MM.1S (cell line): Measurements from ENCODE around the gene MTO1.

ENCODE experiments used
- EZH2 ChIP-seq: fragments of 300-600 bp; sonication (generic); optimal IDR thresholded peaks from 2 replicates; pipeline ENCODE3; 2017; ENCODE audit warnings: low read depth, mild to moderate bottlenecking, antibody characterized with exemption, low read length, mixed read lengths
- EZH2phosphoT487 ChIP-seq: fragments of 300-600 bp; sonication (generic); IDR thresholded peaks from 2 replicates; pipeline ENCODE4 v1.6.1; 2018; ENCODE audit warnings: antibody characterized with exemption, low read length
- TF ChIP-seq, protein P1 (sequence below): fragments of 300-600 bp; sonication (generic); IDR thresholded peaks from 2 replicates; pipeline ENCODE4 v1.5.1; 2016; ENCODE audit warnings: antibody characterized with exemption, low read length, mixed read lengths

DNA sequence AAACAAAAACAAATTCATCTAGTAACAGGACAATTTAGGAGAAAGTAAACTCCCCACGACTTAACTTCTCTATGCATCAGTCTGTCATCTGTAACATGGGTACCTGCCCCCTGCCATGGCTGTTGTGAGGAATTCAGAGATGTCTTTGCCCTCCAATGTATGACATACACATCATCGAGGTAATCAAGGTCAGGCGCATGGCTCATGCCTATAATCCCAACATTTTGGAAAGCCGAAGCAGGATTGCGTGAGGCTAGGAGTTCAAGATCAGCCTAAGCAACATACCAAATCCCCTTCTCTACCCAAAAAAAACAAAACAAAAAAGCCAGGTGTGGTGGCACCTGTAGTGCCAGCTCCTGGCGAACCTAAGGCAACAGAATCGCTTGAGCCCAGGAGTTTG lies 50.3 kb downstream of the MTO1 start:
- TF ChIP-seq, protein P1, sequence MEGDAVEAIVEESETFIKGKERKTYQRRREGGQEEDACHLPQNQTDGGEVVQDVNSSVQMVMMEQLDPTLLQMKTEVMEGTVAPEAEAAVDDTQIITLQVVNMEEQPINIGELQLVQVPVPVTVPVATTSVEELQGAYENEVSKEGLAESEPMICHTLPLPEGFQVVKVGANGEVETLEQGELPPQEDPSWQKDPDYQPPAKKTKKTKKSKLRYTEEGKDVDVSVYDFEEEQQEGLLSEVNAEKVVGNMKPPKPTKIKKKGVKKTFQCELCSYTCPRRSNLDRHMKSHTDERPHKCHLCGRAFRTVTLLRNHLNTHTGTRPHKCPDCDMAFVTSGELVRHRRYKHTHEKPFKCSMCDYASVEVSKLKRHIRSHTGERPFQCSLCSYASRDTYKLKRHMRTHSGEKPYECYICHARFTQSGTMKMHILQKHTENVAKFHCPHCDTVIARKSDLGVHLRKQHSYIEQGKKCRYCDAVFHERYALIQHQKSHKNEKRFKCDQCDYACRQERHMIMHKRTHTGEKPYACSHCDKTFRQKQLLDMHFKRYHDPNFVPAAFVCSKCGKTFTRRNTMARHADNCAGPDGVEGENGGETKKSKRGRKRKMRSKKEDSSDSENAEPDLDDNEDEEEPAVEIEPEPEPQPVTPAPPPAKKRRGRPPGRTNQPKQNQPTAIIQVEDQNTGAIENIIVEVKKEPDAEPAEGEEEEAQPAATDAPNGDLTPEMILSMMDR, result no peak
- no peak for TF ChIP-seq EZH2
- no peak for TF ChIP-seq EZH2phosphoT487
